Measurements from ENCODE around the gene SLC27A5.

Gene SLC27A5

GRCh38 chr19:58535857-58536256 is 24.1 kb upstream of the SLC27A5 start:
- FAIRE-seq = no peak
- no peak for DNase-seq (ENCODE audit: extremely low spot score, insufficient read length, low read depth)

DNA sequence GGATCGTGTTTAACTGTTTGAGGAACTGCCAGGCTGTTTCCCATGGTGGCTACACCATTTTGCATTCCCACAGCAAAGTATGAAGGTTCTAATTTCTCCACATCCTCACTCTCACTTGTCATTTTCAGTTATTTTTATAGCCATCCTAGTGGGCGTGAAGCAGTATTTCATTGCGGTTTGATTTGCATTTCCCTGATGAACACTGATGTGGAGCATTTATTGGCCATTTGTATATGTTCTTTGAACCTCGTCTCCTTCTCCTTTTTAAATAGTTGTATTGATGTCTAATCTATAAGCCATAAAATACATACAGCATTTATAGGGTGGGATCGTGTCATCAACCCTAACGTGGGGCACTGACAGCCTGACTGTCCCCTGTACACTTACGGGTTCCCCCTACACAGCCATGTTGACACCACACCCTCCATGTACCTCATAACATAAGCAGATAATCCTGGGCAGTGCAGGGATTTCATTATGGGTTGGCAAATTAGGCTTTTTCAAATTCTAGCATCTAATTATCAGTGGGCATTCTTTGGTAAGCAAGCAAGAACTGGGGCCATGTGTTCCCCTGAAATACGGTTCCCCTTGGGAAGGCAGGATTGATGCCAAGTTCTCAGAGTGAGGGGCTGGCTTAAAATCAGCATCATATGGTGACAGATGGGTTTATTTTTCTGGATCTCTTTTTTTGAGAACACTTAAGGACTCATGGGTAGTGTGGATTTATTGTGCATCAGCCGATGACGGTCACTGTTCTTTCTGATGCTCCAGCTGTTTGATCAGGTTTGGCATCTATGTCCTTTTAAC is 19.4 kb upstream of the SLC27A5 start:
- no peak for DNase-seq (ENCODE audit: extremely low spot score, insufficient read length, low read depth)
- FAIRE-seq = no peak

GRCh38 chr19:58529405-58529804 is 17.6 kb upstream of the SLC27A5 start:
- FAIRE-seq (no peak), DNase-seq (ENCODE audit: extremely low spot score, insufficient read length, low read depth) (no peak)

DNA sequence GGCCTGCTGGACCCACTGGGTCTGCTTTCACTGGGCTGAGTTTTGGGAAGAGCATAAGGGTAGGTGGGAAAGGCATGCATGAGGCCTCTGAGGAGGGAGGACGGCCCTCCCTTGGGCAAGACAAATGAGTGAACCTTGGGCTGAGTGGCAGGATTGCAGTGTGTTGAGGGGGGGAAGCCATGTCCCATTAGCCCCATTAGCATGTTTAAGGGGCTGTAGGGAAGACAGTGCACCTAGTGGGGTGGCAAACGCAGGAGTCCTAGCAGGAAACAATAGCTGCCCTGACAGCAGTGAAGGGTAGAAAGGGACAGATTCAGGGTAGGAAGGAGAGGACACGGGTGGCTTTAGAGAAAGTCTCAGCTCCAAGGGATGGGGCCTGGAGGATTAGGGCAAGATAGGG is 10.9 kb upstream of the SLC27A5 start:
- no peak for FAIRE-seq

GRCh38 chr19:58521651-58522050 is 9.9 kb upstream of the SLC27A5 start:
- DNase-seq (ENCODE audit: extremely low spot score, insufficient read length, low read depth) (no peak), FAIRE-seq (no peak)

More for the DNA sequence above, 10.9 kb upstream of the SLC27A5 start:
- no peak for DNase-seq (ENCODE audit: extremely low spot score, insufficient read length, low read depth)

DNA sequence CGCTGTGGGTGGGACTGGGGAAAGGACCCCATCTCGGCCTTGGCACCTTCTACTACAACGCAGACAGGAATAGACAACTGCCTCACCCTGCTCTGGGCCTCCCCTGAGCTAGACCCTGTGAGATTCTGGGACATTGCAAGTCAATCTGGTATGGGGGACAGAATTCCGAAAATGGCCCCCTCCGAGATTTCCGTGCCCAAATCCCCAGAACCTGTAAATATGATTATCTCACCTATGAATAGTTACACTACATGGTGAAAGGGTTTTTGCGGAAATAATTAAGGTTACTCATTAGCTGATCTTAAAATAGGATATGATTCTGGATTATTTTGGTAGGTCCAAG is 8.4 kb upstream of the SLC27A5 start:
- FAIRE-seq (no peak), DNase-seq (ENCODE audit: extremely low spot score, insufficient read length, low read depth) (no peak)

DNA sequence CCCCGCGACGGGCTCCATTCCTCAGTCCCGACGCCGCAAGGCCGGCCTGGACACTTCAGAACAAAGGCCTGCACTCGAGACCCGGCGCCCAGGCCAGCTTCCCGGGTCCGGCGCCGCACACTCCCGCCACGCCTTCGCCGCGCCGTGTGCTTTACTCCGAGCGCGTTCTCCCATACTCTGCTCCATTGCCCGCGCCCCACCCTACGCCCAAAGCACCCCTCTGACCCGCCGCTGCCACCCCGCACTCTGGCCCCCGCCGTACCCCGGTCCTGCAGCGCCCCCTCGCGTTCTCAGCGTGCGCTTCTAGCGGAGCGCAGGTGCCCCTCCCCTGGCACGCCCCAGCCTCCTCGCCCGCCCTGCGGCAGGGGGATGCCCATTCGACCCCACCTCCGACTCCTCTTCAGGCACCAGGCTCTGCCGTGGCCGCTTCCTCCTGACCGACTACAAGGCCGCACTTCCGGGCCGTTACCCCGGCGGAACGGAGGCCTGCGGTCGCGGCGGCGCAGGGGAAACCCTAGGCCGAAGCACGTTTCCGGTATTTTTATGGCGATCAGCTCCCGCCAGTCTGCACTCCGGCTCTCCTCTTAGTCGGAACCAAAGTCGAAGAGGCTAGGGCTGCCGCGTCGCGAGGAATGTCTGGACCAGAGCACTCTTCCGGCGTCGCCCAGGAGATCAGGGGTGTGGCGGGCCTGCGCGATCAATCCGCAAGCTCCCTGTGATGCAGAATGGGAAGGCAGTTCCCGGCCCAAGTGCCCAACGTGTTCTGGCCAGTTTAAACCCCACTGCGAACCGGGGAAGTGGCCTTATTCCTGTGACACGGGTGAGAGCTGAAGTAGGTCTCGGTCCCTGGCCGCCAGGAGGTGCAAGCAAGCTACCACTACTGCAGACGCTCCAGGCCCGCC is 7.8 kb upstream of the SLC27A5 start, which contains the start of gene ZBTB45:
TSS of gene ZBTB45 (minus strand) at position 456 of the 902 bp plus-strand sequence. CDS start 2,137 bp downstream, outside the sequence.
- FAIRE-seq (peak; percentile 89), DNase-seq (ENCODE audit: extremely low spot score, insufficient read length, low read depth) (peak; percentile 68)

GRCh38 chr19:58519087-58519354 is 7.2 kb upstream of the SLC27A5 start:
- FAIRE-seq (peak; percentile 12), DNase-seq (ENCODE audit: extremely low spot score, insufficient read length, low read depth) (no peak)

GRCh38 chr19:58518256-58519086 is 6.7 kb upstream of the SLC27A5 start:
- no peak for FAIRE-seq
- DNase-seq (ENCODE audit: extremely low spot score, insufficient read length, low read depth) = no peak

- DNase-seq (ENCODE audit: extremely low spot score, insufficient read length, low read depth) (no peak), FAIRE-seq (no peak)
These were observed 5.4 kb upstream of the SLC27A5 start for GRCh38 chr19:58516964-58517833.

DNA sequence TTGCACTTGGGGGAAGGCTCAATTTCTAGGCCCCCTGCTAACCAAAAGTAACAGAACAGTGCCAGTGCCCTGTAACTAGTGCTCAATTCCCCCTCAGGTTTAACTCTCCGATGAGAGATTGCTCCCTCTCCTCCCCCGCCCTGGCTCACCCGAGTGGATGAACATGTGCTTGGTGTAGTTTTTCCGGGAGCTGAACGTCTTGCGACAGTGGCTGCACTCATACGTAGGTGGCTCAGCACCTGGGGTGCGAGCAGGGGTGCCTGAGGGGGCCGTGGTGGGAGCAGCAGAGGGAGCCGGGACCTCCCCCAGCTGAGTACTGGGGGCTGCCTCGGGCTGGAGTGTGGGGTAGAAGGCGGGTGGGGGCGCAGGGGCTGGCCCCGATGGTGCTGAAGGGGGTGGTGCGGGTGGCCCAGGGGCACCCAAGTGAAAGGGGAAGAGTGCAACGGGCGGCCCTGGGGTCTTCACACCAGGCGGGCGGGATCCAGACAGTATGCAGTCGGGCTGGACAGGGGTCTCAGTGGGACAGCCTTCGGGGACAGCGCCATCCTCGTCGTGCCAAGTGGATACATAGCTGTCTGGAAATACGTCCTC is 4.5 kb upstream of the SLC27A5 start:
- DNase-seq (ENCODE audit: extremely low spot score, insufficient read length, low read depth) (no peak), FAIRE-seq (no peak)

DNA sequence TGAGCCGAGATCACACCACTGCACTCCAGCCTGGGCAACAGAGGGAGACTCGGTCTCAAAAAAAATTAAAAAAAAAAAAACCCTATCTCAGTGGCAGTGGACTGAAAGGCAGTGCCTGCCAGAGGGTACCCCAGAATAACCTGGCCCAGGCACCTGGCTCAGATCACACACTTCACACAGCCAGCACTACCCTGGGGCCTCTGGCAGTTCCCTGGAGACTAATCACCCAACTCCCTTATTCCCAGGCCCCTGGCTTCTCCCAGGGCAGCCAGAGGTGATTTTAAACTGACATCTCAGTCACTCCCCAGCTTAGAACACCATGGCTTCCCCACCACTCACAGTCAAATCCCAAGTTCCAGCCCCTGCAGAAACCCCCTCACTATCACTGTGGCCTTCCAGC is 3.5 kb upstream of the SLC27A5 start:
- FAIRE-seq (no peak), DNase-seq (ENCODE audit: extremely low spot score, insufficient read length, low read depth) (no peak)

GRCh38 chr19:58514564-58515022 is 2.8 kb upstream of the SLC27A5 start:
- no peak for DNase-seq (ENCODE audit: extremely low spot score, insufficient read length, low read depth)
- FAIRE-seq = no peak

GRCh38 chr19:58513694-58514563 is 2.1 kb upstream of the SLC27A5 start:
- peak; percentile 93 for DNase-seq (ENCODE audit: extremely low spot score, insufficient read length, low read depth)
- FAIRE-seq = peak; percentile 96

GRCh38 chr19:58513213-58513693 is 1.5 kb upstream of the SLC27A5 start:
- FAIRE-seq (no peak), DNase-seq (ENCODE audit: extremely low spot score, insufficient read length, low read depth) (no peak)

GRCh38 chr19:58510084-58510862 is 1.5 kb downstream of the SLC27A5 start:
- no peak for FAIRE-seq
- no peak for DNase-seq (ENCODE audit: extremely low spot score, insufficient read length, low read depth)

GRCh38 chr19:58509731-58510083 is 2.1 kb downstream of the SLC27A5 start:
- DNase-seq (ENCODE audit: extremely low spot score, insufficient read length, low read depth) (no peak), FAIRE-seq (no peak)
